ENCODE data around the gene ZNF723.

ZNF723 gene

GRCh38 chr19:22832031-22832762, at the start of gene ZNF723:
ZNF723 (plus strand) TSS chr19:22832291; CDS start chr19:22832380, 89 bp downstream.
- H3K27ac ChIP-seq (ENCODE audit: extremely low read depth, low read depth, low read length), result no peak within 1 kb of the TSS
- no peak within 1 kb of the TSS for H3K4me3 ChIP-seq (ENCODE audit: low read depth, low read length)
- ChIA-PET CTCF (no interaction called here), POLR2A (no interaction called here)
- TF ChIP-seq, protein P1, sequence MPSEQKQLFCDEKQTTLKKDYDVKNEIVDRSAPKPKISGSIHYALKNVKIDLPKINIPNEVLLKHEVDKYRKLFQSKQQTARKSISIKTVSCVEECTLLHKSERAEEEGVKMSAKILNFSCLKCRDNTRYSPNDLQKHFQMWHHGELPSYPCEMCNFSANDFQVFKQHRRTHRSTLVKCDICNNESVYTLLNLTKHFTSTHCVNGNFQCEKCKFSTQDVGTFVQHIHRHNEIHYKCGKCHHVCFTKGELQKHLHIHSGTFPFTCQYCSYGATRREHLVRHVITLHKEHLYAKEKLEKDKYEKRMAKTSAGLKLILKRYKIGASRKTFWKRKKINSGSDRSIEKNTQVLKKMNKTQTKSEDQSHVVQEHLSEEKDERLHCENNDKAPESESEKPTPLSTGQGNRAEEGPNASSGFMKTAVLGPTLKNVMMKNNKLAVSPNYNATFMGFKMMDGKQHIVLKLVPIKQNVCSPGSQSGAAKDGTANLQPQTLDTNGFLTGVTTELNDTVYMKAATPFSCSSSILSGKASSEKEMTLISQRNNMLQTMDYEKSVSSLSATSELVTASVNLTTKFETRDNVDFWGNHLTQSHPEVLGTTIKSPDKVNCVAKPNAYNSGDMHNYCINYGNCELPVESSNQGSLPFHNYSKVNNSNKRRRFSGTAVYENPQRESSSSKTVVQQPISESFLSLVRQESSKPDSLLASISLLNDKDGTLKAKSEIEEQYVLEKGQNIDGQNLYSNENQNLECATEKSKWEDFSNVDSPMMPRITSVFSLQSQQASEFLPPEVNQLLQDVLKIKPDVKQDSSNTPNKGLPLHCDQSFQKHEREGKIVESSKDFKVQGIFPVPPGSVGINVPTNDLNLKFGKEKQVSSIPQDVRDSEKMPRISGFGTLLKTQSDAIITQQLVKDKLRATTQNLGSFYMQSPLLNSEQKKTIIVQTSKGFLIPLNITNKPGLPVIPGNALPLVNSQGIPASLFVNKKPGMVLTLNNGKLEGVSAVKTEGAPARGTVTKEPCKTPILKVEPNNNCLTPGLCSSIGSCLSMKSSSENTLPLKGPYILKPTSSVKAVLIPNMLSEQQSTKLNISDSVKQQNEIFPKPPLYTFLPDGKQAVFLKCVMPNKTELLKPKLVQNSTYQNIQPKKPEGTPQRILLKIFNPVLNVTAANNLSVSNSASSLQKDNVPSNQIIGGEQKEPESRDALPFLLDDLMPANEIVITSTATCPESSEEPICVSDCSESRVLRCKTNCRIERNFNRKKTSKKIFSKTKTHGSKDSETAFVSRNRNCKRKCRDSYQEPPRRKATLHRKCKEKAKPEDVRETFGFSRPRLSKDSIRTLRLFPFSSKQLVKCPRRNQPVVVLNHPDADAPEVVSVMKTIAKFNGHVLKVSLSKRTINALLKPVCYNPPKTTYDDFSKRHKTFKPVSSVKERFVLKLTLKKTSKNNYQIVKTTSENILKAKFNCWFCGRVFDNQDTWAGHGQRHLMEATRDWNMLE (tag by site-specific recombination; conservative IDR thresholded peaks at IDR 0.05; ENCODE audit: low read depth), result no peak
- no peak for TF ChIP-seq ZNF423 (tag by site-specific recombination; IDR thresholded peaks at IDR 0.05)
- no peak for TF ChIP-seq ZNF202 (tag by site-specific recombination; IDR thresholded peaks at IDR 0.05; ENCODE audit: borderline replicate concordance)
- no peak for TF ChIP-seq ZNF239 (tag by site-specific recombination; IDR thresholded peaks at IDR 0.05)
- TF ChIP-seq ZNF449 (tag by site-specific recombination; IDR thresholded peaks at IDR 0.05), result no peak
- no peak for TF ChIP-seq ZNF112 (tag by site-specific recombination; IDR thresholded peaks at IDR 0.05)
- TF ChIP-seq ZNF248 (tag by site-specific recombination; IDR thresholded peaks at IDR 0.05), result no peak
- TF ChIP-seq ZNF48 (tag by site-specific recombination; IDR thresholded peaks at IDR 0.05), result no peak
- TF ChIP-seq ZNF701 (tag by site-specific recombination; IDR thresholded peaks at IDR 0.05), result no peak
- no peak for TF ChIP-seq OSR2 (tag by site-specific recombination; IDR thresholded peaks at IDR 0.05)
- no peak for TF ChIP-seq ZNF596 (tag by site-specific recombination; IDR thresholded peaks at IDR 0.05)
- H3K4me1 ChIP-seq (ENCODE audit: control insufficient read depth, insufficient read depth, low read length), result no peaks in the 10 kb centered on the region
- H3K36me3 ChIP-seq (ENCODE audit: control insufficient read depth in 2 of 2, insufficient read depth in 1 of 2, low read length in 2 of 2), result no peaks in the 10 kb centered on the region
- no peaks in the 10 kb centered on the region; the same call in 1 of the 2 replicates for H3K9me3 ChIP-seq (ENCODE audit: control insufficient read depth, insufficient read depth, low read depth, low read length)

- ChIA-PET POLR2A (no interaction called here), CTCF (no interaction called here)
- Histone ChIP-seq H3K36me3 (ENCODE audit: control insufficient read depth in 2 of 2, insufficient read depth in 1 of 2, low read length in 2 of 2) (no peaks in the 10 kb centered on the region), H3K4me1 (ENCODE audit: control insufficient read depth, insufficient read depth, low read length) (no peaks in the 10 kb centered on the region), H3K4me3 (ENCODE audit: low read depth, low read length) (peak within 1 kb of the TSS; percentile 4; the same call in 1 of the 2 replicates), H3K9me3 (ENCODE audit: control insufficient read depth, insufficient read depth, low read depth, low read length) (no peaks in the 10 kb centered on the region), H3K27ac (ENCODE audit: extremely low read depth, low read depth, low read length) (no peak within 1 kb of the TSS)
- TF ChIP-seq ZNF223 (tag by site-specific recombination; IDR thresholded peaks at IDR 0.05), result no peak
- TF ChIP-seq GLIS2 (tag by site-specific recombination; IDR thresholded peaks at IDR 0.05), result no peak
- TF ChIP-seq, protein P2, sequence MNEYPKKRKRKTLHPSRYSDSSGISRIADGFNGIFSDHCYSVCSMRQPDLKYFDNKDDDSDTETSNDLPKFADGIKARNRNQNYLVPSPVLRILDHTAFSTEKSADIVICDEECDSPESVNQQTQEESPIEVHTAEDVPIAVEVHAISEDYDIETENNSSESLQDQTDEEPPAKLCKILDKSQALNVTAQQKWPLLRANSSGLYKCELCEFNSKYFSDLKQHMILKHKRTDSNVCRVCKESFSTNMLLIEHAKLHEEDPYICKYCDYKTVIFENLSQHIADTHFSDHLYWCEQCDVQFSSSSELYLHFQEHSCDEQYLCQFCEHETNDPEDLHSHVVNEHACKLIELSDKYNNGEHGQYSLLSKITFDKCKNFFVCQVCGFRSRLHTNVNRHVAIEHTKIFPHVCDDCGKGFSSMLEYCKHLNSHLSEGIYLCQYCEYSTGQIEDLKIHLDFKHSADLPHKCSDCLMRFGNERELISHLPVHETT (tag by site-specific recombination; IDR thresholded peaks at IDR 0.05), result no peak
- TF ChIP-seq ZNF2 (tag by site-specific recombination; IDR thresholded peaks at IDR 0.05), result no peak
- TF ChIP-seq, protein P3, sequence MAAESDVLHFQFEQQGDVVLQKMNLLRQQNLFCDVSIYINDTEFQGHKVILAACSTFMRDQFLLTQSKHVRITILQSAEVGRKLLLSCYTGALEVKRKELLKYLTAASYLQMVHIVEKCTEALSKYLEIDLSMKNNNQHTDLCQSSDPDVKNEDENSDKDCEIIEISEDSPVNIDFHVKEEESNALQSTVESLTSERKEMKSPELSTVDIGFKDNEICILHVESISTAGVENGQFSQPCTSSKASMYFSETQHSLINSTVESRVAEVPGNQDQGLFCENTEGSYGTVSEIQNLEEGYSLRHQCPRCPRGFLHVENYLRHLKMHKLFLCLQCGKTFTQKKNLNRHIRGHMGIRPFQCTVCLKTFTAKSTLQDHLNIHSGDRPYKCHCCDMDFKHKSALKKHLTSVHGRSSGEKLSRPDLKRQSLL (tag by site-specific recombination; IDR thresholded peaks at IDR 0.05), result no peak
- no peak for TF ChIP-seq ZNF248 (tag by site-specific recombination; IDR thresholded peaks at IDR 0.05)
- TF ChIP-seq ZNF658 (tag by site-specific recombination; IDR thresholded peaks at IDR 0.05), result no peak
- TF ChIP-seq ZNF19 (tag by site-specific recombination; IDR thresholded peaks at IDR 0.05; ENCODE audit: low read depth), result no peak
- TF ChIP-seq YY1 (tag by site-specific recombination; IDR thresholded peaks at IDR 0.05), result no peak
- TF ChIP-seq ZNF266 (tag by site-specific recombination; IDR thresholded peaks at IDR 0.05; ENCODE audit: low read depth), result no peak
- no peak for TF ChIP-seq ELK4 (IDR thresholded peaks at IDR 0.05; ENCODE audit: borderline replicate concordance, low read depth, low read length)
These were observed 48.3 kb upstream of the ZNF723 start, which contains the start of gene ZNF99 for GRCh38 chr19:22783651-22784410. ZNF99 (minus strand) TSS chr19:22784151; CDS start chr19:22784016, 135 bp downstream.

All from HEK293 (cell line).